ENCODE results near the gene FMOD.
"Not testable (repeated sequence)": the region's sequence is repeated elsewhere in the genome, so short reads cannot be mapped to it uniquely, and the experiment has no call there.

The FMOD gene

DNA sequence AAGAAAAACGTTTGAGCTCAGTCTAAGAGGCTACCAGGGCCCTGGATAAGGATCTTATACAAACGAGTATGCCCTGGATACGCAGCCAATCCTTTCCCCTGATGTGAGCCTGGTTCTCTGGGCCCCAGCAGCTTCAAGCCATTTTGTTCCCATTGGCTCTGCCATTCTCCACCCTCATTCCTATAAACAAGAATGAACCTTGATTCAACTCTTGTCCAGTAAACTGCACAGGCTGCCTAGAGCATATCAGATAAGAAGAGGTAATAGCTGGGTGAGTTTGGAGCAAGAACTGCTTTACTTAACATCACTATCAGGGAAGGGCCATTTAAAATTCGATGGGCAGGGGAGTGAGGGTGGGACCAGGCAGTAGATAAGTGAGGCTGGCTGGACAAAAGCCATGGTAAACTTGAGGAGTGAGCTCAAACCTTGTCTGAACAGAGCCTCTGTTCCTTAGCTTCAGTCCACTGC, 34.3 kb downstream of the FMOD start:
- Histone ChIP-seq H3K27ac (ENCODE audit: low read depth, low read length) (peak overlapping the region; percentile 5; the same call in 1 of the 2 replicates), H3K36me3 (ENCODE audit: low read length) (no peaks in the 10 kb centered on the region), H3K9ac (ENCODE audit: low read length) (no peak overlapping the region)

DNA sequence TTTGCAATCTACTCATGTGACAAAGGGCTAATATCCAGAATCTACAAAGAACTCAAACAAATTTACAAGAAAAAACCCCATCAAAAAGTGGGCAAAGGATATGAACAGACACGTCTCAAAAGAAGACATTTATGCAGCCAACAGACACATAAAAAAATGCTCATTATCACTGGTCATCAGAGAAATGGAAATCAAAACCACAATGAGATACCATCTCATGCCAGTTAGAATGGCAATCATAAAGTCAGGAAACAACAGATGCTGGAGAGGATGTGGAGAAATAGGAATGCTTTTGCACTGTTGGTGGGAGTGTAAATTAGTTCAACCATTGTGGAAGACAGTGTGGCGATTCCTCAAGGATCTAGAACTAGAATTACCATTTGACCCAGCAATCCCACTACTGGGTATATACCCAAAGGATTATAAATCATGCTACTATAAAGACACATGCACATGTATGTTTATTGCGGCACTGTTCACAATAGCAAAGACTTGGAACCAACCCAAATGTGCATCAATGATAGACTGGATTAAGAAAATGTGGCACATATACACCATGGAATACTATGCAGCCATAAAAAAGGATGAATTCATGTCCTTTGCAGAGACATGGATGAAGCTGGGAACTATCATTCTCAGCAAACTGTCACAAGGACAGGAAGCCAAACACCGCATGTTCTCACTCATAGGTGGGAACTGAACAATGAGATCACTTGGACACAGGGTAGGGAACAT, 36.7 kb downstream of the FMOD start:
- not testable (repeated sequence) for H3K27me3 ChIP-seq (ENCODE audit: low read length); H3K4me3 ChIP-seq (ENCODE audit: insufficient read depth, low read length, poor library complexity, severe bottlenecking); H3K9me2 ChIP-seq (replicated peaks; ENCODE audit: insufficient read depth, low read length); H3K36me3 ChIP-seq (ENCODE audit: low read length); H2AFZ ChIP-seq (ENCODE audit: low read depth, low read length, severe bottlenecking); H4K20me1 ChIP-seq (ENCODE audit: low read depth, low read length); H3K4me2 ChIP-seq (ENCODE audit: low read depth, low read length, poor library complexity, severe bottlenecking); H3K79me2 ChIP-seq (ENCODE audit: insufficient read depth, low read length); H3K27ac ChIP-seq (ENCODE audit: low read depth, low read length); H3K9ac ChIP-seq (ENCODE audit: low read length); H3K9me3 ChIP-seq (ENCODE audit: insufficient read depth, low read length)
- H3F3A ChIP-seq (ENCODE audit: insufficient read depth) = peaks cover 49% of the 10 kb centered on the region

More for the DNA sequence above, 34.3 kb downstream of the FMOD start:
- Histone ChIP-seq H3K27me3 (ENCODE audit: low read length) (no peaks in the 10 kb centered on the region), H4K20me1 (ENCODE audit: low read depth, low read length) (no peaks in the 10 kb centered on the region), H3F3A (ENCODE audit: insufficient read depth) (peaks cover 26% of the 10 kb centered on the region), H3K4me2 (ENCODE audit: low read depth, low read length, poor library complexity, severe bottlenecking) (no peak overlapping the region), H3K79me2 (ENCODE audit: insufficient read depth, low read length) (no peaks in the 10 kb centered on the region), H3K9me3 (ENCODE audit: insufficient read depth, low read length) (no peaks in the 10 kb centered on the region), H3K9me2 (replicated peaks; ENCODE audit: insufficient read depth, low read length) (no peaks in the 10 kb centered on the region), H3K4me3 (ENCODE audit: insufficient read depth, low read length, poor library complexity, severe bottlenecking) (no peak overlapping the region), H2AFZ (ENCODE audit: low read depth, low read length, severe bottlenecking) (no peak overlapping the region)
- no peak for TF ChIP-seq EZH2phosphoT487 (conservative IDR thresholded peaks at IDR 0.05; ENCODE audit: low read length)
- TF ChIP-seq, protein P1, sequence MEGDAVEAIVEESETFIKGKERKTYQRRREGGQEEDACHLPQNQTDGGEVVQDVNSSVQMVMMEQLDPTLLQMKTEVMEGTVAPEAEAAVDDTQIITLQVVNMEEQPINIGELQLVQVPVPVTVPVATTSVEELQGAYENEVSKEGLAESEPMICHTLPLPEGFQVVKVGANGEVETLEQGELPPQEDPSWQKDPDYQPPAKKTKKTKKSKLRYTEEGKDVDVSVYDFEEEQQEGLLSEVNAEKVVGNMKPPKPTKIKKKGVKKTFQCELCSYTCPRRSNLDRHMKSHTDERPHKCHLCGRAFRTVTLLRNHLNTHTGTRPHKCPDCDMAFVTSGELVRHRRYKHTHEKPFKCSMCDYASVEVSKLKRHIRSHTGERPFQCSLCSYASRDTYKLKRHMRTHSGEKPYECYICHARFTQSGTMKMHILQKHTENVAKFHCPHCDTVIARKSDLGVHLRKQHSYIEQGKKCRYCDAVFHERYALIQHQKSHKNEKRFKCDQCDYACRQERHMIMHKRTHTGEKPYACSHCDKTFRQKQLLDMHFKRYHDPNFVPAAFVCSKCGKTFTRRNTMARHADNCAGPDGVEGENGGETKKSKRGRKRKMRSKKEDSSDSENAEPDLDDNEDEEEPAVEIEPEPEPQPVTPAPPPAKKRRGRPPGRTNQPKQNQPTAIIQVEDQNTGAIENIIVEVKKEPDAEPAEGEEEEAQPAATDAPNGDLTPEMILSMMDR (IDR thresholded peaks at IDR 0.05; ENCODE audit: insufficient read depth, low read length, poor library complexity, severe bottlenecking) = no peak

DNA sequence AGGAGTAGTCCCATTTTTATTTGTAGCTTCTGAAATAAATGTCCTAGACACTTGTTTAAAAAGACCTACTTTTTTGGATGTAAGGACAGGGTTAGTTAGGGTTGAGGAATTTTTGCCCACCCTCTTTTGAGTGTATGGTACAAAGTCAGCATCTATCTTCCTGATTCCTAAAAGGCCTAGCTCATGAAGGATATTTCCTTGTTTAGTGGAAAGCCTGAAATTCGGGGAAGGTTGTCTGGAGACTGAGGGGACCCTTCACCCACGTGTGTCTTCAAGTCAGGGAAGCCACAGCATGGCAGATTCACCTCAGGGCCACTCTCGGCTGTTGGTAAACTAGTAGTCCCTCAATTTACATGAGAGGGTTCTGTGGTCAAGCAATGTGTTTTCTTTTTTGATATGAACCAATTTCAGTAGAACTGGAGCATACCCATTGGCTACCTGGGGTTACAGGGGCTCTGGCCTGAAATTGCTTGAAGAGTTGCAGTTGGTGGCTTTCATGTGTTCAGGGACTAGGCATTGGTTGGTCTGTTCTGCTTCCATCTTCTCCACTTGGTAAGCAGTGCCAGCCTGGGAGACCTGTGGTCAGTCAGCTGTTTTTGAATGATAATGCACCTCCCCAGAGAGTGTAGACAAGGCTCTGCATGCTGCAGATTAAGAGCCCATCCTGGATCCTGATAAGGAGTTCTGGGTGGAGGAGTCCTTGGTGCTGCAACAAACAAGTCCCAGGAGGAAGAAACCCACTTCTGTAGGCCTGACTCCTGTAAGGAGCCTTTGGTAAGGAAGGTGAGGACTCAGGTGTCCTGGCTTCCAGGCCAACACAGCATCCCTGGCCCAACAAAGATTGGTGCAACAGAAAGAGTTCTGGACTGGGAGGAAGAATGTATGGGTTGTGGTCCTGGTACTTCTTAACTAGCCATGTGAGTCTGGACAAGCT, 39.3 kb downstream of the FMOD start:
- no peak for TF ChIP-seq EZH2phosphoT487 (conservative IDR thresholded peaks at IDR 0.05; ENCODE audit: low read length)
- TF ChIP-seq, protein P1 (IDR thresholded peaks at IDR 0.05; ENCODE audit: insufficient read depth, low read length, poor library complexity, severe bottlenecking) = no peak
- peaks cover 66% of the 10 kb centered on the region for H3F3A ChIP-seq (ENCODE audit: insufficient read depth)
- peaks cover 25% of the 10 kb centered on the region for H3K79me2 ChIP-seq (ENCODE audit: insufficient read depth, low read length)
- no peak overlapping the region for H2AFZ ChIP-seq (ENCODE audit: low read depth, low read length, severe bottlenecking)
- H3K9me2 ChIP-seq (replicated peaks; ENCODE audit: insufficient read depth, low read length) = no peaks in the 10 kb centered on the region
- H3K4me2 ChIP-seq (ENCODE audit: low read depth, low read length, poor library complexity, severe bottlenecking) = no peak overlapping the region
- no peaks in the 10 kb centered on the region for H3K9me3 ChIP-seq (ENCODE audit: insufficient read depth, low read length)
- H3K4me3 ChIP-seq (ENCODE audit: insufficient read depth, low read length, poor library complexity, severe bottlenecking) = no peak overlapping the region
- H4K20me1 ChIP-seq (ENCODE audit: low read depth, low read length) = peaks cover 2% of the 10 kb centered on the region; the same call in 1 of the 2 replicates
- H3K27me3 ChIP-seq (ENCODE audit: low read length) = no peaks in the 10 kb centered on the region
- no peak overlapping the region for H3K9ac ChIP-seq (ENCODE audit: low read length)
- H3K36me3 ChIP-seq (ENCODE audit: low read length) = peaks cover 29% of the 10 kb centered on the region
- H3K27ac ChIP-seq (ENCODE audit: low read depth, low read length) = peak overlapping the region; percentile 50
